WTC11 (cell line): ENCODE measurements around the gene CYBA. TPM values are rescaled to one million over a fixed set of nuclear protein-coding genes. Genes with fewer than 3 reads are reported as not detected.

Source experiments
- ATAC-seq: fragments of 200-7000 bp; cut with Tn5 transposase; 2 replicates; pipeline ENCODE4 v1.10.0; 2021; ENCODE audit warnings: mild to moderate bottlenecking, moderate library complexity
- CTCF ChIA-PET: fragments of 300-600 bp; sonication (Branson Sonifier 250); formaldehyde crosslinking; loops from one replicate; lab custom pipeline; 2021; ENCODE audit warnings: antibody characterized with exemption; lab: Charles Lee
- POLR2A ChIA-PET: fragments of 350-600 bp; sonication (Branson Sonifier 250); formaldehyde crosslinking; loops from one replicate; lab custom pipeline; 2021; ENCODE audit warnings: antibody characterized with exemption; lab: Charles Lee
- DNase-seq: peaks from one replicate; pipeline ENCODE4 v3.0.0; 2021; ENCODE audit warnings: low spot score
- H3K27ac Mint-ChIP-seq: 2 replicates; pipeline ENCODE4 v1.8.0; 2021; ENCODE audit warnings: mixed read lengths
- H3K27me3 Mint-ChIP-seq: 2 replicates; pipeline ENCODE4 v1.8.0; 2021; ENCODE audit warnings: low read depth, mild to moderate bottlenecking, moderate library complexity, mixed read lengths
- H3K36me3 Mint-ChIP-seq: 2 replicates; pipeline ENCODE4 v1.8.0; 2021; ENCODE audit warnings: mixed read lengths
- H3K4me1 Mint-ChIP-seq: 2 replicates; pipeline ENCODE4 v1.8.0; 2022; ENCODE audit warnings: mixed read lengths
- H3K4me3 Mint-ChIP-seq: 2 replicates; pipeline ENCODE4 v1.8.0; 2021; ENCODE audit warnings: mild to moderate bottlenecking, moderate library complexity, mixed read lengths
- H3K9me3 Mint-ChIP-seq: 2 replicates; pipeline ENCODE4 v1.8.0; 2021; ENCODE audit warnings: mixed read lengths
- AFF4 ChIP-seq: sonication (generic); formaldehyde crosslinking; IDR thresholded peaks from 2 replicates; pipeline ENCODE4 v1.8.1; 2023; ENCODE audit warnings: mild to moderate bottlenecking, missing genetic modification reagents, borderline replicate concordance
- CBFB ChIP-seq: sonication (generic); formaldehyde crosslinking; IDR thresholded peaks from 2 replicates; pipeline ENCODE4 v1.8.1; 2022; ENCODE audit warnings: mild to moderate bottlenecking, low read depth, missing genetic modification reagents
- JUN ChIP-seq: sonication (generic); formaldehyde crosslinking; IDR thresholded peaks from 2 replicates; pipeline ENCODE4 v1.8.0; 2023; ENCODE audit warnings: mild to moderate bottlenecking, missing genetic modification reagents
- MXD4 ChIP-seq: fragments of 250-450 bp; sonication (Bioruptor Pico); IDR thresholded peaks from 2 replicates; pipeline ENCODE4 v1.8.0; 2021; ENCODE audit warnings: mild to moderate bottlenecking, moderate library complexity, borderline replicate concordance
- NR1H2 ChIP-seq: sonication (generic); formaldehyde crosslinking; IDR thresholded peaks from 2 replicates; pipeline ENCODE4 v1.9.0; 2021; ENCODE audit warnings: mild to moderate bottlenecking, moderate library complexity, missing genetic modification reagents
- NR2C2 ChIP-seq: sonication (generic); formaldehyde crosslinking; IDR thresholded peaks from 2 replicates; pipeline ENCODE4 v1.8.0; 2022; ENCODE audit warnings: mild to moderate bottlenecking, missing genetic modification reagents
- PRDM15 ChIP-seq: sonication (generic); formaldehyde crosslinking; IDR thresholded peaks from 2 replicates; pipeline ENCODE4 v1.8.0; 2022; ENCODE audit warnings: missing genetic modification reagents
- PRRX2 ChIP-seq: fragments of 250-450 bp; sonication (Bioruptor Pico); IDR thresholded peaks from 2 replicates; pipeline ENCODE4 v1.8.0; 2021; ENCODE audit warnings: mild to moderate bottlenecking
- SMAD3 ChIP-seq: sonication (generic); formaldehyde crosslinking; IDR thresholded peaks from 2 replicates; pipeline ENCODE4 v1.8.0; 2022; ENCODE audit warnings: missing genetic modification reagents, mild to moderate bottlenecking, borderline replicate concordance
- SMAD4 ChIP-seq: sonication (generic); formaldehyde crosslinking; IDR thresholded peaks from 2 replicates; pipeline ENCODE4 v1.8.0; 2022; ENCODE audit warnings: mild to moderate bottlenecking, missing genetic modification reagents
- ZNF121 ChIP-seq: sonication (generic); formaldehyde crosslinking; IDR thresholded peaks from 2 replicates; pipeline ENCODE4 v1.8.0; 2023; ENCODE audit warnings: missing genetic modification reagents
- ZNF138 ChIP-seq: sonication (generic); formaldehyde crosslinking; conservative IDR thresholded peaks from 2 replicates; pipeline ENCODE4 v1.8.1; 2022; ENCODE audit warnings: mild to moderate bottlenecking, moderate library complexity, missing genetic modification reagents
- ZNF423 ChIP-seq: fragments of 250-450 bp; sonication (Bioruptor Pico); IDR thresholded peaks from 2 replicates; pipeline ENCODE4 v2.1.2; 2022; ENCODE audit warnings: mild to moderate bottlenecking, moderate library complexity
- total RNA-seq: library from RNA; stranded (reverse); gene quantifications from 3 replicates; pipeline ENCODE4 v1.2.3, GENCODE V29; 2021
- TF ChIP-seq, protein P1 (sequence below): fragments of 200-600 bp; IDR thresholded peaks from 2 replicates; pipeline ENCODE4 v1.8.0; 2022; ENCODE audit warnings: antibody characterized with exemption
- TF ChIP-seq, protein P2 (sequence below): sonication (generic); formaldehyde crosslinking; IDR thresholded peaks from 2 replicates; pipeline ENCODE4 v1.8.0; 2023; ENCODE audit warnings: missing genetic modification reagents, mild to moderate bottlenecking, borderline replicate concordance

Gene CYBA
- total RNA-seq, 1 experiment from 2014 or later, result 169 TPM

- TF ChIP-seq, protein P1, sequence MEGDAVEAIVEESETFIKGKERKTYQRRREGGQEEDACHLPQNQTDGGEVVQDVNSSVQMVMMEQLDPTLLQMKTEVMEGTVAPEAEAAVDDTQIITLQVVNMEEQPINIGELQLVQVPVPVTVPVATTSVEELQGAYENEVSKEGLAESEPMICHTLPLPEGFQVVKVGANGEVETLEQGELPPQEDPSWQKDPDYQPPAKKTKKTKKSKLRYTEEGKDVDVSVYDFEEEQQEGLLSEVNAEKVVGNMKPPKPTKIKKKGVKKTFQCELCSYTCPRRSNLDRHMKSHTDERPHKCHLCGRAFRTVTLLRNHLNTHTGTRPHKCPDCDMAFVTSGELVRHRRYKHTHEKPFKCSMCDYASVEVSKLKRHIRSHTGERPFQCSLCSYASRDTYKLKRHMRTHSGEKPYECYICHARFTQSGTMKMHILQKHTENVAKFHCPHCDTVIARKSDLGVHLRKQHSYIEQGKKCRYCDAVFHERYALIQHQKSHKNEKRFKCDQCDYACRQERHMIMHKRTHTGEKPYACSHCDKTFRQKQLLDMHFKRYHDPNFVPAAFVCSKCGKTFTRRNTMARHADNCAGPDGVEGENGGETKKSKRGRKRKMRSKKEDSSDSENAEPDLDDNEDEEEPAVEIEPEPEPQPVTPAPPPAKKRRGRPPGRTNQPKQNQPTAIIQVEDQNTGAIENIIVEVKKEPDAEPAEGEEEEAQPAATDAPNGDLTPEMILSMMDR, result peak; percentile 40
Observed at GRCh38 chr16:88681084-88681680, 30.3 kb upstream of the CYBA start (continued).

DNA sequence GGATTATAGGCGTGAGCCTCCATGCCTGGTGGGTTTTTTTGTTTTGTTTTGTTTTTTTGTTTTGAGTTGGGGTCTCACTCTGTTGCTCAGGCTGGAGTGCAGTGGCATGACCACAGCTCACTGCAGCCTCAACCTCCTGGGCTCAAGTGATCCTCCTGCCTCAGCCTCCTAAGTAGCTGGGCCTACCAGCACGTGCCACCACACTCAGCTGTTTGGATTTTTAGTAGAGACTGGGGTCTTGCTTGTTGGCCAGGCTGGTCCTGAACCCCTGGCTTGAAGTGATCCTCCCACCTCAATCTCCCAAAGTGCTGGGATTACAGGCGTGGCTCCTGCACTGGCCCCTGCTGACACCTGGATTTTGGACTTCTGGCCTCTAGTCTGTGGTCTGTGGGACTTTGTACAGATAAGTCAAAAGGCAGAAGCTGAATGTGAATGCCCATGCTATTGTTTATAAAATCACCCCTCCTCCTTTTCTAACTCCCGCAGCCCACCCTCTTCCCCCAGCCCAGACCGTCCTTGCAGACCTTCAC lies 29.8 kb upstream of the CYBA start:
- CTCF ChIA-PET, result interaction anchor here (0.7 to 2.5 kb wide), 11 partner anchors 8 to 487 kb away, joined by 3 to 23 read pairs (median 4); no protein-coding TSS in a partner anchor
- peak overlapping the region; percentile 45; the same call in 1 of the 2 replicates for H3K27ac Mint-ChIP-seq
- DNase-seq, result no peak
- no peaks in the 10 kb centered on the region for H3K27me3 Mint-ChIP-seq
- peaks cover 9% of the 10 kb centered on the region for H3K4me1 Mint-ChIP-seq
- POLR2A ChIA-PET, result interaction anchor here (0.6 kb wide), 1 partner anchor 1198 kb away, joined by 7 read pairs; no protein-coding TSS in a partner anchor
- peaks cover 2% of the 10 kb centered on the region; the same call in 1 of the 2 replicates for H3K36me3 Mint-ChIP-seq
- TF ChIP-seq PRRX2 (CRISPR knock-in tag) (no peak), SMAD3 (CRISPR knock-in tag) (no peak), ZNF121 (peak; percentile 64; the same call in 1 of the 2 replicates)
- no peak for ATAC-seq
- H3K4me3 Mint-ChIP-seq, result no peak overlapping the region
- H3K9me3 Mint-ChIP-seq, result no peaks in the 10 kb centered on the region

DNA sequence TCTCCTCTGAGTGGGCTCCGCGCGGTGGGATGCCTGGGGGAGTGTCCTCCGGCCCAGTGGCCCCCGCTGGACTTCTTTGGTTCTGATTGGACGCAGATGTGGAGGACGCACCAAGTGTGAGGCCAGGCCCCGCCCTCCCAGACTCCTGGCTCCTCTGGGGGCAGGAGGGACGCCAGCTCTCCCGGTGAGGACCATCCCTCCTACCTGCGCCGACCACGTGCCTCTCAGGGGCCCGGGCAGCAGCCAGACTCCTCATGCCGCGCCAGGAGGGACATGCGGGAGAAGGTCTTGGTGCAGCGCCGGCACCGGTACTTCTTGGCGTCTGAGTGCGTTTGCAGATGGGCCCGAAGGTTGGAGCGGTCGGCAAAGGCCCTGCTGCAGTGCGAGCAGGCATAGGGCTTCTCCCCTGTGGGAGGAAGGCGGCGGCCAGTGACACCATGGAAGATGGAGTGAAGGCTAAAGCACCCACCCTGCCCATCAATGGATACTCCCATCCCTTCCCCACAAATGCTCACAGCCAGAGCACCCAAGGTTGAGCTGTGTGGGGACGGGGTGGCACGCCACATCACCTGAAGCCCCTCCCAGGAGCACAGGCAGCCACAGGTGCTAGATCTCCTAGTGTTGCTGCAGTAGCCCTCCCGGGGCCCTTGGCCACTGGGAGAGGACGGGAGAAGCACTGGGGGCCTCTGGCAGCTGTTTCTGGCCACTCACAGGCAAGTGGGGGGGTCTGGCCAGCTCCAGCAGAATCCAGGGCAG lies 27.5 kb upstream of the CYBA start:
- ATAC-seq (no peak; the same call in 1 of the 2 replicates), DNase-seq (no peak)
- no peak overlapping the region for H3K4me3 Mint-ChIP-seq
- H3K9me3 Mint-ChIP-seq, result no peaks in the 10 kb centered on the region
- no peaks in the 10 kb centered on the region; the same call in 1 of the 2 replicates for H3K4me1 Mint-ChIP-seq
- TF ChIP-seq CBFB (no peak), SMAD4 (CRISPR knock-in tag) (no peak), NR1H2 (CRISPR knock-in tag) (no peak)
- TF ChIP-seq, protein P2, sequence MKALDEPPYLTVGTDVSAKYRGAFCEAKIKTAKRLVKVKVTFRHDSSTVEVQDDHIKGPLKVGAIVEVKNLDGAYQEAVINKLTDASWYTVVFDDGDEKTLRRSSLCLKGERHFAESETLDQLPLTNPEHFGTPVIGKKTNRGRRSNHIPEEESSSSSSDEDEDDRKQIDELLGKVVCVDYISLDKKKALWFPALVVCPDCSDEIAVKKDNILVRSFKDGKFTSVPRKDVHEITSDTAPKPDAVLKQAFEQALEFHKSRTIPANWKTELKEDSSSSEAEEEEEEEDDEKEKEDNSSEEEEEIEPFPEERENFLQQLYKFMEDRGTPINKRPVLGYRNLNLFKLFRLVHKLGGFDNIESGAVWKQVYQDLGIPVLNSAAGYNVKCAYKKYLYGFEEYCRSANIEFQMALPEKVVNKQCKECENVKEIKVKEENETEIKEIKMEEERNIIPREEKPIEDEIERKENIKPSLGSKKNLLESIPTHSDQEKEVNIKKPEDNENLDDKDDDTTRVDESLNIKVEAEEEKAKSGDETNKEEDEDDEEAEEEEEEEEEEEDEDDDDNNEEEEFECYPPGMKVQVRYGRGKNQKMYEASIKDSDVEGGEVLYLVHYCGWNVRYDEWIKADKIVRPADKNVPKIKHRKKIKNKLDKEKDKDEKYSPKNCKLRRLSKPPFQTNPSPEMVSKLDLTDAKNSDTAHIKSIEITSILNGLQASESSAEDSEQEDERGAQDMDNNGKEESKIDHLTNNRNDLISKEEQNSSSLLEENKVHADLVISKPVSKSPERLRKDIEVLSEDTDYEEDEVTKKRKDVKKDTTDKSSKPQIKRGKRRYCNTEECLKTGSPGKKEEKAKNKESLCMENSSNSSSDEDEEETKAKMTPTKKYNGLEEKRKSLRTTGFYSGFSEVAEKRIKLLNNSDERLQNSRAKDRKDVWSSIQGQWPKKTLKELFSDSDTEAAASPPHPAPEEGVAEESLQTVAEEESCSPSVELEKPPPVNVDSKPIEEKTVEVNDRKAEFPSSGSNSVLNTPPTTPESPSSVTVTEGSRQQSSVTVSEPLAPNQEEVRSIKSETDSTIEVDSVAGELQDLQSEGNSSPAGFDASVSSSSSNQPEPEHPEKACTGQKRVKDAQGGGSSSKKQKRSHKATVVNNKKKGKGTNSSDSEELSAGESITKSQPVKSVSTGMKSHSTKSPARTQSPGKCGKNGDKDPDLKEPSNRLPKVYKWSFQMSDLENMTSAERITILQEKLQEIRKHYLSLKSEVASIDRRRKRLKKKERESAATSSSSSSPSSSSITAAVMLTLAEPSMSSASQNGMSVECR (CRISPR knock-in tag), result no peak
- H3K27me3 Mint-ChIP-seq, result no peaks in the 10 kb centered on the region
- POLR2A ChIA-PET, result no interaction called here
- H3K27ac Mint-ChIP-seq, result no peak overlapping the region
- peaks cover 2% of the 10 kb centered on the region; the same call in 1 of the 2 replicates for H3K36me3 Mint-ChIP-seq
- CTCF ChIA-PET, result no interaction called here

GRCh38 chr16:88677721-88678120 lies 26.9 kb upstream of the CYBA start:
- no peaks in the 10 kb centered on the region for H3K27me3 Mint-ChIP-seq
- H3K4me1 Mint-ChIP-seq, result no peaks in the 10 kb centered on the region; the same call in 1 of the 2 replicates
- H3K36me3 Mint-ChIP-seq, result peaks cover 2% of the 10 kb centered on the region; the same call in 1 of the 2 replicates
- ATAC-seq, result no peak
- no peak overlapping the region for H3K27ac Mint-ChIP-seq
- ChIA-PET CTCF (no interaction called here), POLR2A (no interaction called here)
- H3K4me3 Mint-ChIP-seq, result no peak overlapping the region
- H3K9me3 Mint-ChIP-seq, result no peaks in the 10 kb centered on the region
- DNase-seq, result no peak
- TF ChIP-seq ZNF138 (CRISPR knock-in tag) (no peak), JUN (CRISPR knock-in tag) (no peak), ZNF423 (CRISPR knock-in tag) (no peak), MXD4 (CRISPR knock-in tag) (no peak), AFF4 (CRISPR knock-in tag) (no peak), PRDM15 (CRISPR knock-in tag) (no peak), NR2C2 (CRISPR knock-in tag) (no peak)
